IMR-90 (cell line): ENCODE data around the gene STAP2. TPM values are rescaled to one million over a fixed set of nuclear protein-coding genes. Genes with fewer than 3 reads are reported as not detected.

Source experiments
- ATAC-seq: fragments of 200-7000 bp; cut with Tn5 transposase; 2 replicates; pipeline ENCODE4 v1.9.1; 2020; ENCODE audit warnings: low read depth, mild to moderate bottlenecking, moderate library complexity
- BruUV-seq: library from RNA; stranded (reverse); fragments of 400-500 nt; replicated peaks from 2 replicates; lab custom pipeline; 2021; lab: Mats Ljungman, UMichigan
- CTCF ChIA-PET: fragments of 300-600 bp; formaldehyde crosslinking; extraction: SDS; loops from one replicate; lab custom pipeline; 2021; ENCODE audit warnings: antibody characterized with exemption; lab: Yijun Ruan, JAX
- POLR2A ChIA-PET: fragments of 300-600 bp; sonication (Branson Sonifier 250); formaldehyde crosslinking; loops from one replicate; lab custom pipeline; 2022; ENCODE audit warnings: antibody characterized with exemption; ENCODE audit not compliant: unreplicated experiment; lab: Charles Lee
- DNase-seq: peaks from one replicate; pipeline ENCODE4 v3.0.0; 2013
- H2AFZ ChIP-seq: replicated peaks from 2 replicates; pipeline ENCODE3; 2013; ENCODE audit warnings: low read length, mild to moderate bottlenecking; ENCODE audit not compliant: poor library complexity
- H2AK5ac ChIP-seq: 2 replicates; pipeline ENCODE4 v1.6.1; 2013; ENCODE audit warnings: low read depth, low read length, inconsistent platforms
- H2AK9ac ChIP-seq: replicated peaks from 2 replicates; pipeline ENCODE3; 2013; ENCODE audit warnings: mild to moderate bottlenecking, low read depth, low read length, moderate library complexity; ENCODE audit not compliant: poor library complexity
- H2BK120ac ChIP-seq: 2 replicates; pipeline ENCODE4 v1.6.1; 2013; ENCODE audit warnings: low read depth, low read length, inconsistent platforms
- H2BK15ac ChIP-seq: 3 replicates; pipeline ENCODE4 v1.6.1; 2013; ENCODE audit warnings: low read depth, low read length, inconsistent platforms
- H2BK20ac ChIP-seq: 2 replicates; pipeline ENCODE4 v1.6.1; 2013; ENCODE audit warnings: low read depth, mild to moderate bottlenecking, inconsistent platforms, low read length, moderate library complexity
- H2BK5ac ChIP-seq: 2 replicates; pipeline ENCODE4 v1.6.1; 2013; ENCODE audit warnings: mild to moderate bottlenecking, low read depth, low read length, inconsistent platforms; ENCODE audit not compliant: poor library complexity, severe bottlenecking
- H3K14ac ChIP-seq: replicated peaks from 2 replicates; pipeline ENCODE4 v1.6.1; 2013; ENCODE audit warnings: low read depth, low read length, inconsistent platforms
- H3K18ac ChIP-seq: 2 replicates; pipeline ENCODE4 v1.6.1; 2013; ENCODE audit warnings: low read depth, low read length, control low read depth
- H3K23ac ChIP-seq: 2 replicates; pipeline ENCODE4 v1.6.1; 2013; ENCODE audit warnings: low read depth, low read length, inconsistent platforms
- H3K27ac ChIP-seq: 2 replicates; pipeline ENCODE4 v1.5.1; 2013; ENCODE audit warnings: mild to moderate bottlenecking, control low read depth, low read length; ENCODE audit not compliant: insufficient read depth
- H3K27me3 ChIP-seq: 2 replicates; pipeline ENCODE4 v1.6.1; 2013; ENCODE audit warnings: low read length; ENCODE audit not compliant: control insufficient read depth, insufficient read depth
- H3K36me3 ChIP-seq: 2 replicates; pipeline ENCODE4 v1.6.1; 2013; ENCODE audit warnings: low read length, mixed read lengths; ENCODE audit not compliant: control insufficient read depth, insufficient read depth
- H3K4ac ChIP-seq: 2 replicates; pipeline ENCODE4 v1.6.1; 2013; ENCODE audit warnings: low read depth, low read length, inconsistent platforms
- H3K4me1 ChIP-seq: 2 replicates; pipeline ENCODE4 v1.6.1; 2013; ENCODE audit warnings: low read length, mixed read lengths; ENCODE audit not compliant: control insufficient read depth, insufficient read depth
- H3K4me2 ChIP-seq: 2 replicates; pipeline ENCODE4 v1.6.1; 2013; ENCODE audit warnings: low read depth, mild to moderate bottlenecking, control low read depth, low read length, moderate library complexity
- H3K4me3 ChIP-seq: 2 replicates; pipeline ENCODE4 v1.5.1; 2013; ENCODE audit warnings: low read depth, mild to moderate bottlenecking, control low read depth, low read length, moderate library complexity; ENCODE audit not compliant: insufficient read depth
- H3K56ac ChIP-seq: 2 replicates; pipeline ENCODE4 v1.6.1; 2013; ENCODE audit warnings: low read length, inconsistent platforms; ENCODE audit not compliant: insufficient read depth; ENCODE audit errors: extremely low read depth
- H3K79me1 ChIP-seq, 2 experiments: 2 replicates each; pipeline ENCODE4 v1.6.1; 2013; ENCODE audit warnings: low read length in 2 of 2, inconsistent platforms in 1 of 2, low read depth in 1 of 2
- H3K9ac ChIP-seq: 2 replicates; pipeline ENCODE4 v1.6.1; 2013; ENCODE audit warnings: low read depth, low read length, control low read depth
- H3K9me1 ChIP-seq: 2 replicates; pipeline ENCODE4 v1.6.1; 2013; ENCODE audit warnings: low read length, inconsistent platforms; ENCODE audit not compliant: insufficient read depth
- H3K9me3 ChIP-seq: 2 replicates; pipeline ENCODE4 v1.6.1; 2013; ENCODE audit warnings: low read length; ENCODE audit not compliant: control insufficient read depth, insufficient read depth
- H4K20me1 ChIP-seq: 2 replicates; pipeline ENCODE4 v1.6.1; 2013; ENCODE audit warnings: low read length, inconsistent platforms; ENCODE audit not compliant: insufficient read depth
- H4K5ac ChIP-seq: 2 replicates; pipeline ENCODE4 v1.6.1; 2013; ENCODE audit warnings: mild to moderate bottlenecking, low read depth, low read length, control low read depth
- H4K8ac ChIP-seq, 2 experiments: 2 replicates each; pipeline ENCODE4 v1.6.1; 2013; ENCODE audit warnings: low read depth in 2 of 2, low read length in 2 of 2, control low read depth in 1 of 2, inconsistent platforms in 1 of 2
- H4K91ac ChIP-seq: 2 replicates; pipeline ENCODE4 v1.6.1; 2013; ENCODE audit warnings: low read depth, low read length, inconsistent platforms; ENCODE audit not compliant: insufficient read depth
- CEBPB ChIP-seq: IDR thresholded peaks from 2 replicates; pipeline ENCODE4 v1.6.1; 2012; ENCODE audit warnings: low read depth, low read length, improper control_type of control experiment
- FOS ChIP-seq: fragments of 150-350 bp; IDR thresholded peaks from 2 replicates; pipeline ENCODE4 v1.6.1; 2016; ENCODE audit warnings: low read depth, low read length
- WGBS, 2 experiments: methylation state at CpG; one replicate each; pipeline versions ENCODE4 v1.1.5 to v1.1.7; 2013; ENCODE audit warnings: missing lambda C conversion rate in 2 of 2; ENCODE audit not compliant: insufficient read length in 1 of 2; ENCODE audit errors: extremely low coverage in 2 of 2; 5-methylcytosine and 5-hydroxymethylcytosine counted together
- dilution Hi-C: fragments of 300-500 bp; cut with HindIII; formaldehyde crosslinking; loops from one replicate; pipeline ENCODE4 v1.14.3; 2018; ENCODE audit warnings: low sequenced_read_pairs; ENCODE audit not compliant: unreplicated experiment
- in situ Hi-C: fragments of 300-500 bp; cut with MboI; formaldehyde crosslinking; loops from 3 replicates; pipeline ENCODE4 v1.14.3; 2019; ENCODE audit warnings: low sequenced_read_pairs, inconsistent platforms, mixed read lengths
- intact Hi-C: fragments of 100-400 bp; cut with micrococcal nuclease; formaldehyde crosslinking; loops from 2 replicates; pipeline ENCODE4 v1.10.0; 2022
- polyA plus RNA-seq, 3 experiments: library from polyadenylated mRNA; depleted of rRNA; stranded (reverse); fragments of >200 nt; gene quantifications; 2 replicates each; pipeline ENCODE4 v1.2.3, GENCODE V29; 2012; ENCODE audit warnings: low replicate concordance in 1 of 3
- total RNA-seq: library from RNA; depleted of rRNA; stranded (reverse); fragments of >200 nt; gene quantifications from 2 replicates; pipeline ENCODE4 v1.2.3, GENCODE V29; 2012

Gene STAP2
- total and polyA plus RNA-seq, 2 of the 4 experiments (the other 2 are of a cell fraction), result 1.3 to 3.4 TPM

DNA sequence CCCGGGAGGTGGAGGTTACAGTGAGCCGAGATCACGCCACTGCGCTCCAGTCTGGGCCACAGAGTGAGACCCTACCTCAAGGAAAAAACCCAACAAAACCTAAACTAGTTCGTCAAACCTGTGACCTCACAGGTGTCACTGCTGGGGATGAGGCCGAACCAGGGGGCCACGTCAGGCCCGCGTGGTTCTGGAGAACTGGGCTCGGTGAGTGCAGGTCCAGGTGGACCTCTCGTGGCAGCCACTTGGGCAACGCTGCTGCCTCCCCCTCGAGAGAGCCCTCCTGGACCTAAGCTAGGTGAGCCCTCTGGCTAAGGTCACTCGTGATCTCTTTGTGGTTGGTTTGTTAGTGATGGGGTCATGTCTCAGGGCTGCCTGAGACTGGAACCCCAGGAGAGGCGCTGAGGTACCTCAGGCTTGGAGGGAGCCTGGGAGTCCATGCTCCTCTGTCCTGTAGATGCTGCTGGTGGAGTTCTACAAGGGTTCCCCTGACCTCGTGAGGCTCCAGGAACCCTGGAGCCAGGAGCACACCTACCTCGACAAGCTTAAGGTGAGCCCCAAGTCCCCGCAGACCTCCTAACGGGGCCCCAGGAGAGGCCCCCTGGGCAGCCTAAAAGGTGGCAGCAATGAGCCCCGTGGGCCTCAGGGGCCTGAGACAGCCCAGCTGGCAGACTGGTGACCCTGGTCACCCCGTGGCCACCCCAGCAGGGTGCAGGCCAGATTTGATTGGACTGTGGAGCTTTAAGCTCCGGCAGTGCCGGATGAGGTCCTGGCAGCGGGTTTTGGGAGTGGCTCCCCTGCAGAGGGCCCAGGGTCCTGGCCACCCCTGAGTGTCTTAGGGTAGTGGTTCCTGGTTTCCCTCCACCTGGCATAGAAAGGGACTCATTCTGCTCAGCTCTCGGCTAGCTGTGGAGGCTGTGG lies 20.3 kb upstream of the STAP2 start:
- H3K36me3 ChIP-seq, result peaks cover 48% of the 10 kb centered on the region
- no peak overlapping the region for H3K4me3 ChIP-seq
- BruUV-seq, result no TSS peak
- no peak for DNase-seq
- no peak overlapping the region for H3K23ac ChIP-seq
- no peak overlapping the region for H3K18ac ChIP-seq
- no peak overlapping the region for H2BK120ac ChIP-seq
- dilution Hi-C loops (no loop called here), intact Hi-C loops (no loop called here), in situ Hi-C loops (no loop called here)
- peaks cover 10% of the 10 kb centered on the region; the same call in 1 of the 2 replicates for H3K4me1 ChIP-seq
- no peak overlapping the region for H3K4me2 ChIP-seq
- no peak overlapping the region for H2BK15ac ChIP-seq
- H3K79me1 ChIP-seq, result peaks cover 0 to 16% of the 10 kb centered on the region in 2 experiments; a peak in 3 of 4 replicates
- CTCF ChIA-PET, result no interaction called here
- H3K27ac ChIP-seq, result no peak overlapping the region
- no peak overlapping the region for H4K91ac ChIP-seq
- H3K27me3 ChIP-seq, result no peaks in the 10 kb centered on the region
- no peak overlapping the region for H3K4ac ChIP-seq
- H3K14ac ChIP-seq, result no peak overlapping the region
- H3K9me1 ChIP-seq, result no peaks in the 10 kb centered on the region
- no peak for ATAC-seq
- no peak overlapping the region for H4K5ac ChIP-seq
- H4K8ac ChIP-seq, result no peak overlapping the region
- H2BK5ac ChIP-seq, result no peak overlapping the region
- POLR2A ChIA-PET, result no interaction called here
- H2BK20ac ChIP-seq, result no peak overlapping the region
- no peak overlapping the region for H3K56ac ChIP-seq
- peak overlapping the region; percentile 50 for H2AK9ac ChIP-seq
- no peaks in the 10 kb centered on the region for H3K9me3 ChIP-seq
- peak overlapping the region; percentile 43 for H2AFZ ChIP-seq
- 81% methylated on average over 13 of the region's 25 CpGs; no CpG with 5 or more reads in 1 of the 2 experiments for WGBS, 2 experiments
- H3K9ac ChIP-seq, result no peak overlapping the region
- TF ChIP-seq FOS (no peak), CEBPB (no peak)
- H4K20me1 ChIP-seq, result peaks cover 11% of the 10 kb centered on the region
- no peak overlapping the region for H2AK5ac ChIP-seq
